Lower lobe of right lung (tissue), 2 donors: Measurements from ENCODE around the gene STARD4. TPM values are rescaled to one million over a fixed set of nuclear protein-coding genes. Genes with fewer than 3 reads are reported as not detected.

ENCODE experiments used
- ATAC-seq, 2 donors: fragments of 200-7000 bp; cut with Tn5 transposase; one replicate each; pipeline ENCODE4 v1.9.1; 2020 to 2022; ENCODE audit warnings: mild to moderate bottlenecking in 2 of 2, moderate library complexity in 2 of 2
- DNase-seq: peaks from one replicate; pipeline ENCODE4 v3.0.0-alpha.2; 2020
- H3K27ac ChIP-seq: fragments of 200-600 bp; one replicate; pipeline ENCODE4 v1.8.0; 2022
- H3K27me3 ChIP-seq: fragments of 200-600 bp; one replicate; pipeline ENCODE4 v1.8.0; 2022; ENCODE audit warnings: low read depth
- H3K36me3 ChIP-seq: fragments of 200-600 bp; one replicate; pipeline ENCODE4 v1.8.0; 2022; ENCODE audit warnings: mild to moderate bottlenecking
- H3K4me1 ChIP-seq: fragments of 200-600 bp; one replicate; pipeline ENCODE4 v1.8.0; 2022
- H3K4me3 ChIP-seq: fragments of 200-600 bp; one replicate; pipeline ENCODE4 v1.8.0; 2022; ENCODE audit warnings: mild to moderate bottlenecking
- H3K9me3 ChIP-seq: fragments of 200-600 bp; one replicate; pipeline ENCODE4 v1.8.0; 2022
- CTCF ChIP-seq: fragments of 200-600 bp; IDR thresholded peaks from one replicate; pipeline ENCODE4 v1.8.0; 2022; ENCODE audit warnings: antibody characterized with exemption, mild to moderate bottlenecking
- intact Hi-C: fragments of 100-400 bp; cut with DNase I; formaldehyde crosslinking; loops from one replicate; pipeline ENCODE4 v1.11.0; 2022
- total RNA-seq: library from RNA; stranded (reverse); fragmentation: NEBNext Ultra II Directional; extraction: Animal tissue kit (Norgen Biotek cat#: 25700); gene quantifications from one replicate; pipeline ENCODE4 v1.2.1, GENCODE V29; 2021
- donor health status: DM: no; HTN: yes; CAD: no; lungs with severe emphysema.

Gene STARD4
- total RNA-seq, 1 donor from 2014 or later, result 40.2 TPM

GRCh38 chr5:111461934-111462333 lies 50.4 kb downstream of the STARD4 start:
- Histone ChIP-seq H3K4me1 (no peaks in the 10 kb centered on the region), H3K27me3 (no peaks in the 10 kb centered on the region), H3K4me3 (no peak overlapping the region), H3K9me3 (no peaks in the 10 kb centered on the region), H3K36me3 (no peaks in the 10 kb centered on the region), H3K27ac (no peak overlapping the region)
- intact Hi-C loops, result no loop called here
- ATAC-seq (no peak), DNase-seq (no peak)
- no peak for TF ChIP-seq CTCF

- ATAC-seq, result no peak
- peak; percentile 9 for TF ChIP-seq CTCF
These were observed 51.1 kb downstream of the STARD4 start for GRCh38 chr5:111461255-111461671.

GRCh38 chr5:111454776-111455175 lies 57.6 kb downstream of the STARD4 start:
- intact Hi-C loops, result no loop called here
- no peak overlapping the region for H3K27ac ChIP-seq
- no peaks in the 10 kb centered on the region for H3K27me3 ChIP-seq
- no peaks in the 10 kb centered on the region for H3K36me3 ChIP-seq
- no peaks in the 10 kb centered on the region for H3K9me3 ChIP-seq
- H3K4me3 ChIP-seq, result no peak overlapping the region
- DNase-seq (no peak), ATAC-seq (no peak)
- H3K4me1 ChIP-seq, result no peaks in the 10 kb centered on the region
- TF ChIP-seq CTCF, result no peak

More at GRCh38 chr5:111461255-111461671, 51.1 kb downstream of the STARD4 start:
- H3K9me3 ChIP-seq, result no peaks in the 10 kb centered on the region
- no peak overlapping the region for H3K27ac ChIP-seq
- intact Hi-C loops, result no loop called here
- DNase-seq, result no peak
- H3K27me3 ChIP-seq, result no peaks in the 10 kb centered on the region
- H3K36me3 ChIP-seq, result no peaks in the 10 kb centered on the region
- no peaks in the 10 kb centered on the region for H3K4me1 ChIP-seq
- no peak overlapping the region for H3K4me3 ChIP-seq

- no peaks in the 10 kb centered on the region for H3K4me1 ChIP-seq
- no peaks in the 10 kb centered on the region for H3K27me3 ChIP-seq
- no peak for TF ChIP-seq CTCF
- DNase-seq (no peak), ATAC-seq (no peak)
- intact Hi-C loops, result no loop called here
- no peak overlapping the region for H3K27ac ChIP-seq
- H3K4me3 ChIP-seq, result no peak overlapping the region
- H3K9me3 ChIP-seq, result no peaks in the 10 kb centered on the region
- no peaks in the 10 kb centered on the region for H3K36me3 ChIP-seq
These were observed 58.1 kb downstream of the STARD4 start for GRCh38 chr5:111454198-111454622.

- Histone ChIP-seq H3K27me3 (no peaks in the 10 kb centered on the region), H3K9me3 (no peaks in the 10 kb centered on the region), H3K36me3 (no peaks in the 10 kb centered on the region), H3K27ac (no peak overlapping the region), H3K4me1 (no peaks in the 10 kb centered on the region), H3K4me3 (no peak overlapping the region)
- ATAC-seq, result no peak
- TF ChIP-seq CTCF, result no peak
- no peak for DNase-seq
- intact Hi-C loops, result no loop called here
These were observed 58.6 kb downstream of the STARD4 start for GRCh38 chr5:111453747-111454146.

GRCh38 chr5:111453295-111453694 lies 59.0 kb downstream of the STARD4 start:
- Histone ChIP-seq H3K36me3 (no peaks in the 10 kb centered on the region), H3K9me3 (no peaks in the 10 kb centered on the region), H3K4me1 (no peaks in the 10 kb centered on the region), H3K27me3 (no peaks in the 10 kb centered on the region), H3K27ac (no peak overlapping the region), H3K4me3 (no peak overlapping the region)
- no peak for TF ChIP-seq CTCF
- intact Hi-C loops, result no loop called here
- DNase-seq (no peak), ATAC-seq (no peak)
